OCI-LY7 (cell line): ENCODE results near the gene HNF1A. TPM values are rescaled to one million over a fixed set of nuclear protein-coding genes. Genes with fewer than 3 reads are reported as not detected.
A peak's percentile ranks its signal among the peaks of the same experiment; 100 is the strongest.

Source experiments
- BruUV-seq: library from RNA; stranded (reverse); fragments of 400-500 nt; replicated peaks from 2 replicates; lab custom pipeline; 2021; lab: Mats Ljungman, UMichigan
- CTCF ChIA-PET: fragments of 300-600 bp; sonication (Branson Sonifier 250); formaldehyde crosslinking; loops from one replicate; lab custom pipeline; 2022; ENCODE audit warnings: antibody characterized with exemption; ENCODE audit not compliant: unreplicated experiment; lab: Charles Lee
- POLR2A ChIA-PET: fragments of 300-600 bp; sonication (Branson Sonifier 250); formaldehyde crosslinking; loops from one replicate; lab custom pipeline; 2022; ENCODE audit warnings: antibody characterized with exemption; lab: Charles Lee
- DNase-seq: peaks from one replicate; pipeline ENCODE4 v3.0.0-alpha.2; 2015; ENCODE audit warnings: low spot score
- H2AFZ ChIP-seq: fragments of 200-600 bp; sonication (generic), shearing (Covaris generic); 2 replicates; pipeline ENCODE4 v1.6.1; 2014; ENCODE audit warnings: mild to moderate bottlenecking, antibody characterized with exemption, low read length, moderate library complexity
- H3K27ac ChIP-seq: fragments of 200-600 bp; sonication (generic); 2 replicates; pipeline ENCODE4 v1.5.1; 2014; ENCODE audit warnings: mixed run types, low read depth, mild to moderate bottlenecking, moderate library complexity, low read length, inconsistent platforms; ENCODE audit not compliant: poor library complexity, severe bottlenecking
- H3K36me3 ChIP-seq: fragments of 200-600 bp; sonication (generic); 2 replicates; pipeline ENCODE4 v1.6.1; 2014; ENCODE audit warnings: mild to moderate bottlenecking, antibody characterized with exemption, low read length, moderate library complexity, mixed read lengths; ENCODE audit not compliant: insufficient read depth
- H3K4me1 ChIP-seq: fragments of 200-600 bp; sonication (generic); 2 replicates; pipeline ENCODE4 v1.5.1; 2014; ENCODE audit warnings: mild to moderate bottlenecking, low read length; ENCODE audit not compliant: insufficient read depth, poor library complexity, severe bottlenecking
- H3K4me2 ChIP-seq: fragments of 200-600 bp; sonication (generic); 2 replicates; pipeline ENCODE4 v1.6.1; 2014; ENCODE audit warnings: mild to moderate bottlenecking, low read length
- H3K4me3 ChIP-seq: fragments of 200-600 bp; sonication (generic); 2 replicates; pipeline ENCODE4 v1.5.1; 2014; ENCODE audit warnings: mild to moderate bottlenecking, low read depth, low read length; ENCODE audit not compliant: poor library complexity, severe bottlenecking
- H3K79me2 ChIP-seq: fragments of 200-600 bp; sonication (generic); 2 replicates; pipeline ENCODE4 v1.6.1; 2016; ENCODE audit warnings: low read depth, mild to moderate bottlenecking, low read length, moderate library complexity, mixed read lengths; ENCODE audit not compliant: insufficient read depth
- H3K9me2 ChIP-seq: fragments of 200-600 bp; sonication (generic); 2 replicates; pipeline ENCODE4 v1.6.1; 2016; ENCODE audit warnings: mild to moderate bottlenecking, low read length, mixed read lengths; ENCODE audit not compliant: insufficient read depth
- H3K9me3 ChIP-seq: fragments of 200-600 bp; sonication (generic); 2 replicates; pipeline ENCODE4 v1.6.1; 2014; ENCODE audit warnings: mild to moderate bottlenecking, mixed run types, low read length, mixed read lengths
- H4K20me1 ChIP-seq: fragments of 200-600 bp; sonication (generic); 2 replicates; pipeline ENCODE4 v1.6.1; 2014; ENCODE audit warnings: mild to moderate bottlenecking, antibody characterized with exemption, low read length, moderate library complexity, mixed read lengths; ENCODE audit not compliant: insufficient read depth
- CTCF ChIP-seq: fragments of 200-600 bp; sonication (generic); conservative IDR thresholded peaks from 2 replicates; pipeline ENCODE4 v1.5.1; 2014; ENCODE audit warnings: mild to moderate bottlenecking, antibody characterized with exemption, low read length, moderate library complexity, mixed read lengths
- EZH2phosphoT487 ChIP-seq: fragments of 200-600 bp; sonication (generic); IDR thresholded peaks from 2 replicates; pipeline ENCODE4 v1.6.1; 2018; ENCODE audit warnings: low read depth, borderline replicate concordance, mild to moderate bottlenecking, mixed run types, antibody characterized with exemption, low read length, moderate library complexity, mixed read lengths
- intact Hi-C: fragments of 100-400 bp; cut with micrococcal nuclease; formaldehyde crosslinking; loops from one replicate; pipeline ENCODE4 v1.10.0; 2022; ENCODE audit not compliant: unreplicated experiment
- total RNA-seq, 2 experiments: library from RNA; depleted of rRNA in 1 of 2; stranded (reverse); fragments of >200 nt in 1 of 2; shearing (Covaris generic) in 1 of 2; gene quantifications; 2 replicates each; pipeline ENCODE4 v1.2.3, GENCODE V29; 2014 to 2022

Gene HNF1A
- total RNA-seq, 2 experiments from 2014 or later = not detected

- Histone ChIP-seq H3K4me3 (no peak overlapping the region), H4K20me1 (no peaks in the 10 kb centered on the region), H3K27ac (no peak overlapping the region), H3K9me3 (no peaks in the 10 kb centered on the region), H3K4me1 (peaks cover 7% of the 10 kb centered on the region), H3K36me3 (no peaks in the 10 kb centered on the region), H3K79me2 (no peaks in the 10 kb centered on the region), H3K4me2 (no peak overlapping the region), H2AFZ (peak overlapping the region; percentile 54; the same call in 1 of the 2 replicates), H3K9me2 (no peaks in the 10 kb centered on the region)
- ChIA-PET POLR2A (interaction anchor here (0.7 to 2.0 kb wide), 6 partner anchors 11 to 391 kb away, joined by 4 to 5 read pairs (median 4); partner anchors contain the start of gene POP5), CTCF (interaction anchor here (0.6 to 1.6 kb wide), 6 partner anchors 9 to 412 kb away, joined by 3 to 7 read pairs (median 4); partner anchors contain the start of genes MLEC and POP5)
- no TSS peak for BruUV-seq
- intact Hi-C loops = loop anchor here (1.0 to 5.0 kb wide), 7 partner anchors 115 to 389 kb away; partner anchors contain the start of genes ACADS and MLEC
- TF ChIP-seq CTCF (peak; percentile 95), EZH2phosphoT487 (no peak)
- DNase-seq = peak; percentile 83
Observed at GRCh38 chr12:120971299-120972180, 6.8 kb upstream of the HNF1A start.

GRCh38 chr12:120972870-120973543 lies 5.3 kb upstream of the HNF1A start:
- no peaks in the 10 kb centered on the region for H4K20me1 ChIP-seq
- intact Hi-C loops = loop anchor here (5.0 kb wide), 2 partner anchors 221 to 246 kb away; partner anchors contain the start of gene ACADS
- BruUV-seq = no TSS peak
- H3K36me3 ChIP-seq = no peaks in the 10 kb centered on the region
- no peaks in the 10 kb centered on the region for H3K9me2 ChIP-seq
- no peaks in the 10 kb centered on the region for H3K9me3 ChIP-seq
- no peak overlapping the region for H3K27ac ChIP-seq
- H2AFZ ChIP-seq = no peak overlapping the region
- no peak for DNase-seq
- CTCF ChIA-PET = interaction anchor here (1.6 kb wide), 1 partner anchor 392 kb away, joined by 7 read pairs; the partner anchor contains the start of gene POP5
- POLR2A ChIA-PET = interaction anchor here (0.6 to 2.0 kb wide), 4 partner anchors 13 to 392 kb away, joined by 3 to 5 read pairs (median 4); partner anchors contain the start of gene POP5
- no peaks in the 10 kb centered on the region for H3K79me2 ChIP-seq
- H3K4me2 ChIP-seq = no peak overlapping the region
- peaks cover 7% of the 10 kb centered on the region for H3K4me1 ChIP-seq
- H3K4me3 ChIP-seq = no peak overlapping the region
- TF ChIP-seq CTCF = no peak
- no peak for TF ChIP-seq EZH2phosphoT487
